Measurements from ENCODE around the gene BTBD9. TPM values are rescaled to one million over a fixed set of nuclear protein-coding genes. Genes with fewer than 3 reads are reported as not detected.

Gene BTBD9

GRCh38 chr6:38118791-38119365 is 520.9 kb downstream of the BTBD9 start:
- no peak overlapping the region for H3K4me2 ChIP-seq (ENCODE audit: low read length, poor library complexity, severe bottlenecking)
- H2BK5ac ChIP-seq (ENCODE audit: low read depth, low read length, poor library complexity, severe bottlenecking) = no peak overlapping the region
- no peak overlapping the region for H3K9ac ChIP-seq (ENCODE audit: low read length)
- no peak overlapping the region for H2BK120ac ChIP-seq (ENCODE audit: low read depth, low read length)
- no peak overlapping the region for H3K27ac ChIP-seq (ENCODE audit: low read length, poor library complexity, severe bottlenecking)
- no peak overlapping the region for H4K8ac ChIP-seq (ENCODE audit: low read length)
- H3K14ac ChIP-seq (ENCODE audit: low read length in 2 of 2) = no peak overlapping the region
- H3K36me3 ChIP-seq (ENCODE audit: control insufficient read depth in 1 of 2, insufficient read depth in 2 of 2, low read depth in 1 of 2, low read length in 2 of 2) = peaks cover 15 to 55% of the 10 kb centered on the region in 2 experiments
- H2BK15ac ChIP-seq (ENCODE audit: low read depth, poor library complexity, severe bottlenecking) = no peak overlapping the region
- no peak overlapping the region for H4K91ac ChIP-seq (ENCODE audit: low read length)
- H3K18ac ChIP-seq (ENCODE audit: low read depth in 1 of 2, low read length in 2 of 2) = no peak overlapping the region
- H2BK12ac ChIP-seq (ENCODE audit: low read length in 2 of 2) = no peak overlapping the region
- H3K23ac ChIP-seq (ENCODE audit: low read length in 2 of 2) = no peak overlapping the region
- WGBS = 95% methylated on average over 2 of the region's 2 CpGs
- DNase-seq = no peak
- no peak overlapping the region for H2AFZ ChIP-seq (ENCODE audit: low read depth, low read length)
- no peak overlapping the region for H3K4ac ChIP-seq (ENCODE audit: low read depth in 1 of 2, low read length in 2 of 2)
- H3K27me3 ChIP-seq (ENCODE audit: control insufficient read depth in 1 of 2, insufficient read depth in 1 of 2, low read length in 2 of 2) = no peaks in the 10 kb centered on the region
- H3K4me1 ChIP-seq (ENCODE audit: control insufficient read depth, insufficient read depth, low read depth, low read length) = peaks cover 2% of the 10 kb centered on the region
- H3K9me3 ChIP-seq (ENCODE audit: control insufficient read depth, low read length) = no peaks in the 10 kb centered on the region
- H3K79me1 ChIP-seq (replicated peaks; ENCODE audit: low read length, poor library complexity, severe bottlenecking) = peaks cover 51% of the 10 kb centered on the region
- H2AK5ac ChIP-seq (ENCODE audit: low read length, severe bottlenecking) = no peak overlapping the region
- no peak overlapping the region for H3K4me3 ChIP-seq (ENCODE audit: insufficient read depth in 1 of 2, low read depth in 1 of 2, low read length in 2 of 2)

Small RNAs within 50 kb of the gene (small RNA-seq; reads per million reads assigned to genes)
- gene RF00019 (ENCODE audit: low read depth) = not detected
- gene RF00279 (ENCODE audit: low read depth) = not detected

Data from mesenchymal stem cell (in vitro differentiated cells and primary cell).